GM18873 (cell line): ENCODE results near the gene PLXDC2.

Experiments used
- ATAC-seq: cut with Tn5 transposase; IDR thresholded peaks from one replicate; pipeline ENCODE4 v1.9.1; 2021; ENCODE audit warnings: mild to moderate bottlenecking, moderate library complexity, moderate number of reproducible peaks; ENCODE audit not compliant: unreplicated experiment, low FRiP score

The PLXDC2 gene

GRCh38 chr10:20299034-20299736 is 483.0 kb downstream of the PLXDC2 start:
- no peak for ATAC-seq

GRCh38 chr10:20300735-20301134 is 484.5 kb downstream of the PLXDC2 start:
- no peak for ATAC-seq

GRCh38 chr10:20302033-20302432 is 485.8 kb downstream of the PLXDC2 start:
- ATAC-seq, result no peak

- no peak for ATAC-seq
Observed at GRCh38 chr10:20303453-20304152, 487.4 kb downstream of the PLXDC2 start.

- no peak for ATAC-seq
Observed at GRCh38 chr10:20313665-20314064, 497.4 kb downstream of the PLXDC2 start.

GRCh38 chr10:20314431-20314830 is 498.2 kb downstream of the PLXDC2 start:
- ATAC-seq, result no peak

- no peak for ATAC-seq
Observed at GRCh38 chr10:20327954-20328353, 511.7 kb downstream of the PLXDC2 start.

- ATAC-seq, result no peak
Observed at GRCh38 chr10:20330246-20330645, 514.0 kb downstream of the PLXDC2 start.

GRCh38 chr10:20334559-20334958 is 518.3 kb downstream of the PLXDC2 start:
- ATAC-seq, result no peak
